Measurements from ENCODE around the gene RELL2. TPM values are rescaled to one million over a fixed set of nuclear protein-coding genes. Genes with fewer than 3 reads are reported as not detected.

RELL2 gene
- total RNA-seq, 1 donor from 2014 or later: 5.5 TPM

DNA sequence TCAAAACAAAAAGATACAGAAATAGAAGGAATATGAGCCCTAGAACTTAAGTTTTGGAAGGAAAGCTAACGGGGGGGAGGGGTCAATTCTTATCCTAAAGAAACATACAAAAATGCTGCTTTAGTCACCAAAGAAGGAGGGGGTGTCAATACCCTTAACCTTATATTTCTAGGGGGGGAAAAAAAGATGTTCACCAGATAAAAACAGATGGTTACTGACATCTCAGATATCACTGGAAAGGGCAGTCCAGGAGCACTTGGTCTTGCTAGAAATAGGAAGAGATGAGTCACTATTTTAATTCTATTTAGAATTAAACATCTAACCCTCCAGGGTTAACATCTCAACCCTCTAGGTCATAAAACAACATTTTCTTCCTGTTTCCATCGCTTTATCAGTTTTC, 19.7 kb upstream of the RELL2 start:
- ATAC-seq (no peak), DNase-seq (no peak)
- Histone ChIP-seq H3K36me3 (peaks cover 25% of the 10 kb centered on the region), H3K9me3 (no peaks in the 10 kb centered on the region), H3K4me1 (peaks cover 30% of the 10 kb centered on the region), H3K27me3 (ENCODE audit: low read depth) (no peaks in the 10 kb centered on the region), H3K27ac (peak overlapping the region; percentile 96), H3K4me3 (peak overlapping the region; percentile 89)
- TF ChIP-seq, protein P1, sequence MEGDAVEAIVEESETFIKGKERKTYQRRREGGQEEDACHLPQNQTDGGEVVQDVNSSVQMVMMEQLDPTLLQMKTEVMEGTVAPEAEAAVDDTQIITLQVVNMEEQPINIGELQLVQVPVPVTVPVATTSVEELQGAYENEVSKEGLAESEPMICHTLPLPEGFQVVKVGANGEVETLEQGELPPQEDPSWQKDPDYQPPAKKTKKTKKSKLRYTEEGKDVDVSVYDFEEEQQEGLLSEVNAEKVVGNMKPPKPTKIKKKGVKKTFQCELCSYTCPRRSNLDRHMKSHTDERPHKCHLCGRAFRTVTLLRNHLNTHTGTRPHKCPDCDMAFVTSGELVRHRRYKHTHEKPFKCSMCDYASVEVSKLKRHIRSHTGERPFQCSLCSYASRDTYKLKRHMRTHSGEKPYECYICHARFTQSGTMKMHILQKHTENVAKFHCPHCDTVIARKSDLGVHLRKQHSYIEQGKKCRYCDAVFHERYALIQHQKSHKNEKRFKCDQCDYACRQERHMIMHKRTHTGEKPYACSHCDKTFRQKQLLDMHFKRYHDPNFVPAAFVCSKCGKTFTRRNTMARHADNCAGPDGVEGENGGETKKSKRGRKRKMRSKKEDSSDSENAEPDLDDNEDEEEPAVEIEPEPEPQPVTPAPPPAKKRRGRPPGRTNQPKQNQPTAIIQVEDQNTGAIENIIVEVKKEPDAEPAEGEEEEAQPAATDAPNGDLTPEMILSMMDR (IDR thresholded peaks at IDR 0.05): no peak
- intact Hi-C loops (cut with DNase I): no loop called here

DNA sequence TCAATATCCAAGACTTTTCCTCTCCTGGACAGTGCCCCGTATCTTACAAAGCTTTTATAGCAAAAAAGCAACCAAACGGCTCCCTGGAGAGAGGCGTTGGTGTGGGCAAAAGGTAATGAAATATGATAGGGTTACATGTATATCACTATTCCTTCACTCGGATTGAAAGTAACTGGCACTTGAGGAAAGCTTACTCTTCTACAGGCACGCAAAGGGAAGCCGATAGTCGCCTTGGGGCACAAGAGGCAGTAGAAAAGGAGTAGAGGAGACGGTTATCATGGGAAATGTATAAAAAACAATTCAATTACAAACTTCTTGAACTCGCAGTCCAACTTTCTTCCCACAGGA, 19.1 kb upstream of the RELL2 start:
- H3K4me1 ChIP-seq: peaks cover 30% of the 10 kb centered on the region
- no peaks in the 10 kb centered on the region for H3K27me3 ChIP-seq (ENCODE audit: low read depth)
- TF ChIP-seq, protein P1 (IDR thresholded peaks at IDR 0.05): no peak
- peaks cover 30% of the 10 kb centered on the region for H3K36me3 ChIP-seq
- DNase-seq: no peak
- H3K9me3 ChIP-seq: no peaks in the 10 kb centered on the region
- peak overlapping the region; percentile 96 for H3K27ac ChIP-seq
- intact Hi-C loops (cut with DNase I): no loop called here
- peak overlapping the region; percentile 89 for H3K4me3 ChIP-seq
- peak in 1 of 2 donors; percentile 0 for ATAC-seq

DNA sequence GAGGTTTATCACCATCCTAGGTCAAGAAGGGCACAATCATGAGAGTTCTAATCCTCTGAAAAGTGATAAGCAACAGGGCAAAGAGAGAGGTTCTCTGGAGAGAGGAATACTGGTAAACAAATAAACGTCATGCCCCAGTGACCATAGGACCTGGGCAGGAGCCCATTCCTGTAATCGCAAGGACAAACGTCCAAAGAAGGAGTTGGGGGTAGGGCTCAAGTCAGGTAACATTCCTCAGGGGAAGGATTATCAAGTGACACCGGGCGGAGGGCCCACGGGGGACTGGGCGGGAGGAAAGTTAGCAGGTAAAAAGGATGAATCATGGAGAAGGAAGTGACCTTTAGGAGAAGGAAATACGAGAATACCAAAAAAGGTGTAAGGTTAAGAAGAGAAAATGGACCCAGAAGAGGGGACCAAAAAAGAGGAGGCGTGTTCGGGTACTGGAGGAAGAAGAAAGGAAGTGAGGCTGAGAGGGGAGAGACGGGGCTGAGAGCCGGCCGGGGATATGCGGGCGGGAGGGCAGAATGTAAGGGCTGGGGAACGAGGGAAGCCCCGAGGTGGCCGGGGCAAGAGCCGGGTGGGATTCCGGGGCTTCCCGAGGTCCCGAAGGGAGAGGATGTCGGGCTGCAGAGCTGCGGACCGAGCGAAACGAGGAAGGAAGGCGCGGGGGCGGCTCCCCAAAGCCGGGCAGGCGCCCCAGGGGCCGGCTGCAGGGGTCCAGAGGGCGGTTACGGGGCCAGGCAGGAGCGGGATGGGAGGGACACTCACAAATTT, 18.6 kb upstream of the RELL2 start:
- peaks cover 35% of the 10 kb centered on the region for H3K36me3 ChIP-seq
- TF ChIP-seq, protein P1 (IDR thresholded peaks at IDR 0.05): no peak
- H3K9me3 ChIP-seq: no peaks in the 10 kb centered on the region
- H3K27ac ChIP-seq: peak overlapping the region; percentile 96
- DNase-seq (peak; percentile 78), ATAC-seq (peak; percentile 80 to 83)
- peaks cover 25% of the 10 kb centered on the region for H3K4me1 ChIP-seq
- H3K4me3 ChIP-seq: peak overlapping the region; percentile 89
- H3K27me3 ChIP-seq (ENCODE audit: low read depth): no peaks in the 10 kb centered on the region
- intact Hi-C loops (cut with DNase I): no loop called here

DNA sequence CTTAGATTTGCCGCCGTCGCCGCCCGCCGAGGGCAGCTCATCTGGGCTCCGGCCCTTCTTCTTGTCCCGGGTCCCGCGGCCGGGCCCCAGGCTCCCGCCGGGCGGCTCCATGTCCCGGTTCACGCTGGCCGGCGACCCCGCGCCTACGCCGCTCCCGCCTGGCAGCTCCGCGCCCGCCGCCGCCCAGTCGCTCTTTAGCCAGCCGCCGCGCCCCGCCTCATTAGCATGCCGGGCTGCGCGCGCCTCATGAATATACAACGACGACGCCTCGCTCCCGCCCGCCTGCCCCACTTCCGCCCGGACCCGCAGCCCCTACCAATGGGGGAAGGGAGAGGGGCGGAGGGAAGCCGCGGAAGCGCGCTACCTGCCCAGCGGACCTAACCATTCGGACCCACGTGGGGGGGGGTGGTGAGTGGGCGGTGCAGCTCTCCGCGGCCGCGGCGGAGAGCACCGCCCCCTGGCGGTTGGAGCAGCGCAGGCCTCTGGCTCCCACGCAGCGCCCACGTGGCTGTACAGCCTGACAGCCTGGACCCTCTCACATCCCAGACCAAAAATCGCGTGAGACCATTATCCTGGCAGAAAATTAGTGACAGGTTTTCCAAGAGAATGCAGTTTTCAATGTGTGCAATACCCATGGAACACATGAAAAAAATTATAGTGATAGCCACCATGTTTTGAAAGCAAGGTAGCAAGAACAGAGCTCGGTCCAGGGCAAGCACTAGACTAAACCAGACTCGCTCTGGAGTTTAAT, 17.8 kb upstream of the RELL2 start, which contains the start of gene DIAPH1:
Gene DIAPH1, minus strand, starts transcription at position 197 of the 751 bp plus-strand sequence. Its CDS starts 86 bp downstream, at position 111.
- ATAC-seq (peak; percentile 96 to 98), DNase-seq (peak; percentile 100)
- intact Hi-C loops (cut with DNase I): no loop called here
- Histone ChIP-seq H3K27ac (peak within 1 kb of the TSS; percentile 96), H3K27me3 (ENCODE audit: low read depth) (no peaks in the 10 kb centered on the region), H3K9me3 (no peaks in the 10 kb centered on the region), H3K4me3 (peak within 1 kb of the TSS; percentile 89), H3K36me3 (peaks cover 43% of the 10 kb centered on the region), H3K4me1 (peaks cover 23% of the 10 kb centered on the region)
- TF ChIP-seq, protein P1 (IDR thresholded peaks at IDR 0.05): peak; percentile 97

DNA sequence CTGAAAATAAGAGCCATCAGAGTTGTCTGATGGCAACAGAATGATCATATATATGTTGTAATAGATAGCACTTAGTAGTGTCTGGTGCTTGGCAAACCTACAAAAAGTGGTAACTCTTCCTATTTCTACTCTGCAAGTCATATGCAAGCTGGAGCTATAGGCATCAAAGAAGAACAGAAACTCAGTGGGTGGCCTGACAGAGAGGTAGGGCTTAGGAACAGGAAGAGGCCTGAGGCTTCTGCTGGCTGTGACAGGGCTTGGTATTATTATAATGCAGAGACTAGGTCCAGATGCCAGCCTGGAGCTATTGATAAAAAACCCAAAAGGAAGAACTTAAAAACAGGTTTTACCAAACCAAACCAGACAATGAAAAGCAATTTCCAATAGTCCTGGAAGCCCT, 13.6 kb upstream of the RELL2 start:
- Histone ChIP-seq H3K36me3 (peaks cover 85% of the 10 kb centered on the region), H3K9me3 (no peaks in the 10 kb centered on the region), H3K4me1 (no peaks in the 10 kb centered on the region), H3K4me3 (no peak overlapping the region), H3K27me3 (ENCODE audit: low read depth) (no peaks in the 10 kb centered on the region), H3K27ac (peak overlapping the region; percentile 39)
- no peak for DNase-seq
- intact Hi-C loops (cut with DNase I): no loop called here
- TF ChIP-seq, protein P1 (IDR thresholded peaks at IDR 0.05): no peak
- ATAC-seq: no peak

Measured in lower lobe of right lung (tissue), 2 donors.